ENCODE results near the gene PLA2G6. TPM values are rescaled to one million over a fixed set of nuclear protein-coding genes. Genes with fewer than 3 reads are reported as not detected.
A peak's percentile ranks its signal among the peaks of the same experiment; 100 is the strongest.

Gene PLA2G6, protein sequence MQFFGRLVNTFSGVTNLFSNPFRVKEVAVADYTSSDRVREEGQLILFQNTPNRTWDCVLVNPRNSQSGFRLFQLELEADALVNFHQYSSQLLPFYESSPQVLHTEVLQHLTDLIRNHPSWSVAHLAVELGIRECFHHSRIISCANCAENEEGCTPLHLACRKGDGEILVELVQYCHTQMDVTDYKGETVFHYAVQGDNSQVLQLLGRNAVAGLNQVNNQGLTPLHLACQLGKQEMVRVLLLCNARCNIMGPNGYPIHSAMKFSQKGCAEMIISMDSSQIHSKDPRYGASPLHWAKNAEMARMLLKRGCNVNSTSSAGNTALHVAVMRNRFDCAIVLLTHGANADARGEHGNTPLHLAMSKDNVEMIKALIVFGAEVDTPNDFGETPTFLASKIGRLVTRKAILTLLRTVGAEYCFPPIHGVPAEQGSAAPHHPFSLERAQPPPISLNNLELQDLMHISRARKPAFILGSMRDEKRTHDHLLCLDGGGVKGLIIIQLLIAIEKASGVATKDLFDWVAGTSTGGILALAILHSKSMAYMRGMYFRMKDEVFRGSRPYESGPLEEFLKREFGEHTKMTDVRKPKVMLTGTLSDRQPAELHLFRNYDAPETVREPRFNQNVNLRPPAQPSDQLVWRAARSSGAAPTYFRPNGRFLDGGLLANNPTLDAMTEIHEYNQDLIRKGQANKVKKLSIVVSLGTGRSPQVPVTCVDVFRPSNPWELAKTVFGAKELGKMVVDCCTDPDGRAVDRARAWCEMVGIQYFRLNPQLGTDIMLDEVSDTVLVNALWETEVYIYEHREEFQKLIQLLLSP
- total RNA-seq = 100 to 1,000 TPM in 1 of 6 donors, 10 to 100 TPM in 5; 21.1 to 295 (median 47.5) TPM

DNA sequence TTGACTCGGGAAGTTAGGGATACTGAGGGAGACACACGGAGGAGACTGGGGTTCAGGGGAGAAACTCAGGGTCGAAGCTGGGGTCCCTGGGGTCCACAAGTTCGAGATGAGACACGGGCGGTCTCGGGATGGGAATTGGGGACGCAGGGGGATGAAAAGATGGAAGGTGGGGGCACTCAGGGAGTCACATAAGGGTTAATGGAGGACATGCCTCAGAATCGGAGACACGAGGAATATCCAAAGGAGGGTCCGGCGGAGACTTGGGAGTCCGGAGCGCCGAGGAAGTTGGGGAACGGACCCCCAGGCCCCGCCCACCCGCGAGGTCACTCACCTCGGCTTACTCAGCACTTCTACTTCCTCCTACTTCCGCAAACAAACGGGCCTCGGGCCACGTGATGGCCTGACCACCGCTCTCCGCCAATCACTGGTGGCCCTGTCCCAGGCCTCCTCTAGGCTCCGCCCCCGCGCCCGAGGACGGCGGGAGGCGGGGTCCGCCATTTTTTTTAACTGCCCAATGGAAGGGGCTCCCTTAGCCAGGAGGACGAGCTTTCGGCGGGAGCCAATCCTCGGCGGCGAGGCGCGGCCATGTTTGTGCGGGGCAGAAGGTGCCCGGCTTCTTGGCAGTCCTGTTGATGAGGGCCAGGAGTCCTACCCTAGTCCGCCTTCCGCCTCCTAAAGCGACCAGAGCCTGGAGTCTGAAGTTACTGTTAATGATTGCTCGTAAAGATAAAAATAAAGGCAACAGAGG, at the start of gene PLA2G6:
TSS of gene PLA2G6 (minus strand) at position 378 of the 748 bp plus-strand sequence. CDS start 12,404 bp downstream, outside the sequence.
- 1% methylated on average over 44 to 48 of the region's 48 CpGs for WGBS, 2 donors
- ATAC-seq (ENCODE audit: low FRiP score in 2 of 2) (peak; percentile 97 to 98), DNase-seq (peak; percentile 99)
- TF ChIP-seq EP300 (IDR thresholded peaks at IDR 0.05) (peak in 1 of 4 donors; percentile 9), POLR2AphosphoS5 (IDR thresholded peaks at IDR 0.05) (peak; percentile 29 to 81), POLR2A (IDR thresholded peaks at IDR 0.05) (peak in 3 of 4 donors; percentile 19 to 46 (median 45))
- TF ChIP-seq, protein P1, sequence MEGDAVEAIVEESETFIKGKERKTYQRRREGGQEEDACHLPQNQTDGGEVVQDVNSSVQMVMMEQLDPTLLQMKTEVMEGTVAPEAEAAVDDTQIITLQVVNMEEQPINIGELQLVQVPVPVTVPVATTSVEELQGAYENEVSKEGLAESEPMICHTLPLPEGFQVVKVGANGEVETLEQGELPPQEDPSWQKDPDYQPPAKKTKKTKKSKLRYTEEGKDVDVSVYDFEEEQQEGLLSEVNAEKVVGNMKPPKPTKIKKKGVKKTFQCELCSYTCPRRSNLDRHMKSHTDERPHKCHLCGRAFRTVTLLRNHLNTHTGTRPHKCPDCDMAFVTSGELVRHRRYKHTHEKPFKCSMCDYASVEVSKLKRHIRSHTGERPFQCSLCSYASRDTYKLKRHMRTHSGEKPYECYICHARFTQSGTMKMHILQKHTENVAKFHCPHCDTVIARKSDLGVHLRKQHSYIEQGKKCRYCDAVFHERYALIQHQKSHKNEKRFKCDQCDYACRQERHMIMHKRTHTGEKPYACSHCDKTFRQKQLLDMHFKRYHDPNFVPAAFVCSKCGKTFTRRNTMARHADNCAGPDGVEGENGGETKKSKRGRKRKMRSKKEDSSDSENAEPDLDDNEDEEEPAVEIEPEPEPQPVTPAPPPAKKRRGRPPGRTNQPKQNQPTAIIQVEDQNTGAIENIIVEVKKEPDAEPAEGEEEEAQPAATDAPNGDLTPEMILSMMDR (IDR thresholded peaks at IDR 0.05) = no peak
- peak within 1 kb of the TSS; percentile 47 to 68 (median 58) for H3K4me3 ChIP-seq
- H3K36me3 ChIP-seq = no peaks in the 10 kb centered on the region
- peak within 1 kb of the TSS; percentile 90 to 99 (median 94) for H3K27ac ChIP-seq
- H3K9me3 ChIP-seq = no peaks in the 10 kb centered on the region
- no peaks in the 10 kb centered on the region for H3K27me3 ChIP-seq
- peaks cover 29 to 50% (median 40%) of the 10 kb centered on the region in 4 donors for H3K4me1 ChIP-seq

DNA sequence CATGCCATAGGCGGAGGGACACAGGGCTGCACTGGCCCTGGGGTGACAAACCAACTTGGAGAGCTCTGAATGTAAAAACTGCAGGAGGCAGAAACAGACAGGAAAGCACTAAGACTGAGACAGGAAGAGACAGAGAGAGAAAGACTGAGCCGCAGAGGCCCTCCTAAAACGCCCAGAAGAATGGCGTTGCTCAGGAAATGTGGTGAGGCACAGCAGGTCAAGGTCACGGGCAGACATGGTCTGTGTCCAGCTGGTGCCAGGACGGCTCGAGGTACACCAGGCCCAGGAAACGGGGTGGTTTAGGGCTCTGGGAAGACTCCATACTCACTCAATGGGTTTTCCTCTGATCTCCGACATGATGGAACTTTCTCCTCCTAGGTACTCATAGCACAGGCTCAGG, 49.3 kb upstream of the PLA2G6 start:
- Histone ChIP-seq H3K36me3 (peaks cover 7 to 76% (median 60%) of the 10 kb centered on the region in 4 donors), H3K27me3 (no peaks in the 10 kb centered on the region), H3K9me3 (no peaks in the 10 kb centered on the region), H3K4me3 (no peak overlapping the region), H3K4me1 (peaks cover 38 to 52% (median 42%) of the 10 kb centered on the region in 4 donors), H3K27ac (peak overlapping the region; percentile 70 to 86 (median 77))
- WGBS, 2 donors = 51 to 77% methylated on average over 9 of the region's 9 CpGs
- no peak for ATAC-seq (ENCODE audit: low FRiP score in 2 of 2)
- TF ChIP-seq, protein P1 (IDR thresholded peaks at IDR 0.05) = no peak
- TF ChIP-seq POLR2AphosphoS5 (IDR thresholded peaks at IDR 0.05) (no peak), EP300 (IDR thresholded peaks at IDR 0.05) (no peak), POLR2A (IDR thresholded peaks at IDR 0.05) (no peak)
- DNase-seq = no peak

DNA sequence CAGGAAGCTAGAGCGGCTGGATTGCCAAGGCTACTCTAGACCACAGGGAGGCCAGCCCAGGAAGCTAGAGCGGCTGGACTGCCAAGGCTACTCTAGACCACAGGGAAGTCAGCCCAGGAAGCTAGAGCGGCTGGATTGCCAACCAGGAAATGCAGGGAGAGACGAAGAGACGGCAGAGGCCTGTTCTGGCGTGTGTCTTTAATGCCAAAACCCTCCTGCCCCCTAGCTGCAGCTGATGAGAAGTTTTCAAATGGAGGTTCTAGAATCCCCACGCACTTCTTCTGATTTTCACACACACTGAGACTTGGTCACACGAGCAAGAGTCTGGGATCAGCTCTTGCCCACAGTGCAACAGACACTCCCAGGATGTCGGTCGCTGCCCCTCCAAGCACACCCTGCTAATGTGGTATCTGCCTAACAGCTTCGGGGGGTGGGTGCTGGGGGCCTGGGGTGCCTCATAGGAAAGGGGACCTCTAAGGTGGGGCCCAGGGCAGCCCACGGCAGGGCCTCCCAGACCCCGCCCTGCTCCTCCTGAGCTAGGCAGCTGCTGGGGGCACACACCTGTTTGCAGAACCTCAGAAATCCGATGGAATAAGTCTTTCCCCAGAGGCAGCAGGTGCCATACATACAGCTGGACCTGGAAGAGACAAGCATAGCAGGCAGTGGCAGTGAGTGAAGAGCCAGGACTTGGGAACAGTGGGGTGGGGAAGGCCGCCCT, 48.6 kb upstream of the PLA2G6 start:
- DNase-seq (peak; percentile 62), ATAC-seq (ENCODE audit: low FRiP score in 2 of 2) (peak in 1 of 2 donors; percentile 43)
- Histone ChIP-seq H3K9me3 (no peaks in the 10 kb centered on the region), H3K4me3 (no peak overlapping the region), H3K27me3 (no peaks in the 10 kb centered on the region), H3K27ac (peak overlapping the region; percentile 70 to 86 (median 77)), H3K36me3 (peaks cover 7 to 76% (median 60%) of the 10 kb centered on the region in 4 donors), H3K4me1 (peaks cover 38 to 52% (median 42%) of the 10 kb centered on the region in 4 donors)
- peak in 1 of 2 donors; percentile 19 for TF ChIP-seq POLR2AphosphoS5 (IDR thresholded peaks at IDR 0.05)
- TF ChIP-seq EP300 (IDR thresholded peaks at IDR 0.05) = no peak
- TF ChIP-seq, protein P1 (IDR thresholded peaks at IDR 0.05) = peak; percentile 39 to 64 (median 53)
- WGBS, 2 donors = 51 to 64% methylated on average over 9 to 13 of the region's 15 CpGs

Measured in upper lobe of left lung (tissue), 6 donors.